ENCODE data around the gene UGT1A7.

GRCh38 chr2:233638836-233639235 lies 42.9 kb upstream of the UGT1A7 start:
- TF ChIP-seq TAF1 (IDR thresholded peaks at IDR 0.05; ENCODE audit: borderline replicate concordance, low read depth, low read length) (no peak), POLR2A (IDR thresholded peaks at IDR 0.05; ENCODE audit: low read depth, low read length) (no peak)
